ENCODE measurements around the gene PIGM. TPM values are rescaled to one million over a fixed set of nuclear protein-coding genes. Genes with fewer than 3 reads are reported as not detected.

The PIGM gene
- total and polyA plus RNA-seq, 2 of the 13 experiments (the other 11 are each of a cell fraction or from before 2014, with no cell fraction given), result 3.4 to 4.6 TPM

- TF ChIP-seq ARID4A (CRISPR knock-in tag; IDR thresholded peaks at IDR 0.05; ENCODE audit: borderline replicate concordance) (no peak), ETV6 (CRISPR knock-in tag; conservative IDR thresholded peaks at IDR 0.05) (no peak)
Measured at GRCh38 chr1:160076295-160076694, 44.5 kb upstream of the PIGM start (continued).

- no peak for FAIRE-seq
- no peaks in the 10 kb centered on the region; a peak in 1 of 5 replicates for H3K27me3 ChIP-seq (ENCODE audit: control insufficient read depth in 1 of 2, insufficient read depth in 2 of 2, low read length in 2 of 2)
- no peaks in the 10 kb centered on the region for H3K79me2 ChIP-seq (ENCODE audit: insufficient read depth, low read length)
- H3K4me2 ChIP-seq (ENCODE audit: low read depth, low read length), result no peak overlapping the region
- in situ Hi-C loops (cut with HindIII; ENCODE audit: extremely low pct_ligation_motif_present, low pct_unique_long_range_greater_than_20kb) (no loop called here), intact Hi-C loops (cut with micrococcal nuclease; ENCODE audit: unreplicated experiment) (loop anchor here (5.0 kb wide), 1 partner anchor 139 kb away; no protein-coding TSS in a partner anchor)
- peaks cover 81% of the 10 kb centered on the region for H3K4me1 ChIP-seq (ENCODE audit: insufficient read depth, low read length)
- WGBS (ENCODE audit: low lambda C conversion rate), result 84% methylated on average over 2 of the region's 2 CpGs
- no peak overlapping the region for H2AFZ ChIP-seq (ENCODE audit: low read length)
- ChIA-PET POLR2A (no interaction called here), CTCF (ENCODE audit: low intra/inter-chr PET ratio, low total read pairs) (no interaction called here)
- no peaks in the 10 kb centered on the region for H4K20me1 ChIP-seq (ENCODE audit: insufficient read depth, low read length)
- DNase-seq (ENCODE audit: low spot score), result no peak
- H3K27ac ChIP-seq (ENCODE audit: extremely low read length, insufficient read depth, low read length), result no peak overlapping the region
- ATAC-seq, result no peak
- no peak overlapping the region for H3K9ac ChIP-seq (ENCODE audit: insufficient read depth, low read depth, low read length)
- H3K36me3 ChIP-seq (replicated peaks in 1 of 2; ENCODE audit: control insufficient read depth in 1 of 2, insufficient read depth in 2 of 2, low read length in 2 of 2), result no peaks in the 10 kb centered on the region; a peak in 1 of 5 replicates
- BruUV-seq (replicated peaks), result no TSS peak
- H3K4me3 ChIP-seq (replicated peaks in 1 of 3; ENCODE audit: insufficient read depth in 1 of 3, low read depth in 2 of 3, low read length in 3 of 3), result no peak overlapping the region
- H3K9me3 ChIP-seq (ENCODE audit: low read length), result no peaks in the 10 kb centered on the region
- TF ChIP-seq REXO4 (CRISPR knock-in tag; IDR thresholded peaks at IDR 0.05; ENCODE audit: borderline replicate concordance) (no peak), SALL2 (CRISPR knock-in tag; IDR thresholded peaks at IDR 0.05) (no peak), NR2F2 (IDR thresholded peaks at IDR 0.05; ENCODE audit: borderline replicate concordance, low read depth) (no peak), HOXA3 (CRISPR knock-in tag; IDR thresholded peaks at IDR 0.05) (no peak), ZNF256 (CRISPR knock-in tag; conservative IDR thresholded peaks at IDR 0.05) (no peak), SCMH1 (CRISPR knock-in tag; IDR thresholded peaks at IDR 0.05; ENCODE audit: borderline replicate concordance) (no peak), ATF6 (CRISPR knock-in tag; conservative IDR thresholded peaks at IDR 0.05) (no peak), KLF15 (CRISPR knock-in tag; IDR thresholded peaks at IDR 0.05; ENCODE audit: borderline replicate concordance) (no peak), ZNF878 (CRISPR knock-in tag; IDR thresholded peaks at IDR 0.05) (no peak), KAT7 (CRISPR knock-in tag; IDR thresholded peaks at IDR 0.05; ENCODE audit: borderline replicate concordance) (no peak), ZNF280D (CRISPR knock-in tag; IDR thresholded peaks at IDR 0.05) (no peak), ZNF569 (CRISPR knock-in tag; IDR thresholded peaks at IDR 0.05; ENCODE audit: borderline replicate concordance) (no peak), ZNF709 (CRISPR knock-in tag; IDR thresholded peaks at IDR 0.05) (no peak)
Measured at GRCh38 chr1:160075836-160076235, 44.0 kb upstream of the PIGM start.
